MG63 (cell line): Measurements from ENCODE around the gene NFASC. TPM values are rescaled to one million over a fixed set of nuclear protein-coding genes. Genes with fewer than 3 reads are reported as not detected.

ENCODE experiments used
- DNase-seq: peaks from one replicate; pipeline ENCODE4 v3.0.0-alpha.2; 2020
- H3K27me3 ChIP-seq: fragments of 250-450 bp; sonication (Bioruptor Pico); 2 replicates; pipeline ENCODE4 v1.5.1; 2020; ENCODE audit warnings: mild to moderate bottlenecking, moderate library complexity
- H3K36me3 ChIP-seq: fragments of 250-450 bp; sonication (Bioruptor Pico); 2 replicates; pipeline ENCODE4 v1.5.1; 2020; ENCODE audit warnings: mild to moderate bottlenecking, moderate library complexity
- H3K4me3 ChIP-seq: fragments of 250-450 bp; sonication (Bioruptor Pico); 2 replicates; pipeline ENCODE4 v1.5.1; 2020; ENCODE audit warnings: mild to moderate bottlenecking, moderate library complexity
- H3K9me3 ChIP-seq: fragments of 250-450 bp; sonication (Bioruptor Pico); 2 replicates; pipeline ENCODE4 v1.5.1; 2020; ENCODE audit warnings: mild to moderate bottlenecking, moderate library complexity
- total RNA-seq: library from RNA; depleted of rRNA; stranded (reverse); fragments of >200 nt; shearing (Covaris generic); gene quantifications from 2 replicates; pipeline ENCODE4 v1.2.3, GENCODE V29; 2014; ENCODE audit warnings: low replicate concordance; rRNA removed

Gene NFASC
- 16.8 and 21.7 TPM in 2 replicates for total RNA-seq

DNA sequence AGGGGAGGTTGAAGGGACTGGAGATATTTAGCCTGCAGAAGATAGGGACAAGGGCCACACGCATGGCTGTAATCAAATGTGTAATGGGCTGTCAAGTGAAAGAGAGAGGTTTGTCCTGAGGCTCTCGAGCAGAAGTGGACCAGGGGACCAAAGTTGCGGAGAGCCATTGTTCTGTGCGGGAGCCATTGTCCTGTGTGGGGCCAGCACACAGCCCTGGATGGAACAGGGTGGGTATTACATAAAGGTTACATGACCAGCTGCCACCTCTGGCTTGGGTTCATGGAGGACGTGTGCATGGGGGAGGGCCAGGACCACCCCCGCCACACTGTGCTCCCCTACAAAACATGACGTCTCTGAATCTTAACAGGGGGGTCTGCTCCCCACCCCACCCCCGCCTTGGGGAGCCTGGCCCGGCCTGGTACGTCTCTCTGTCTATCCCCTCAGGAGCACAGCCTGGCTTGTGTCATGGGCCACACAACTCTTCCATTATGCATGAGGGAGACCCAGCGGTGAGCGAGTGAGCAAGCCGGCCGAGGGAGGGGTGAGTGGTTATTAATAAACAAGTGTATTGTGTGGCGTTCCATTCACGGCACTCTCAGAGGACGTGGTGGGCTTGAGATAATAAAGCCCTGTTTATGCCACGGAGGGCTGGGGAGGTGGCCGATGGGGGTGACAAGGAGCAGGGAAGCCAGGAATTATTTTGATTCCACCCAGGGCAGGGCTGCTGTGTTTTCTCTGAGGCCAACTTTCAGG lies at the start of gene NFASC:
TSS of gene NFASC (plus strand) at position 703 of the 753 bp plus-strand sequence. CDS start 73,454 bp downstream, outside the sequence.
- Histone ChIP-seq H3K9me3 (no peaks in the 10 kb centered on the region), H3K27me3 (no peaks in the 10 kb centered on the region), H3K4me3 (no peak within 1 kb of the TSS), H3K36me3 (no peaks in the 10 kb centered on the region)
- DNase-seq = no peak

GRCh38 chr1:204821476-204821875 lies 49.2 kb upstream of the NFASC start:
- Histone ChIP-seq H3K27me3 (peaks cover 8% of the 10 kb centered on the region; the same call in 1 of the 2 replicates), H3K9me3 (no peaks in the 10 kb centered on the region), H3K36me3 (no peaks in the 10 kb centered on the region), H3K4me3 (no peak overlapping the region)
- no peak for DNase-seq

DNA sequence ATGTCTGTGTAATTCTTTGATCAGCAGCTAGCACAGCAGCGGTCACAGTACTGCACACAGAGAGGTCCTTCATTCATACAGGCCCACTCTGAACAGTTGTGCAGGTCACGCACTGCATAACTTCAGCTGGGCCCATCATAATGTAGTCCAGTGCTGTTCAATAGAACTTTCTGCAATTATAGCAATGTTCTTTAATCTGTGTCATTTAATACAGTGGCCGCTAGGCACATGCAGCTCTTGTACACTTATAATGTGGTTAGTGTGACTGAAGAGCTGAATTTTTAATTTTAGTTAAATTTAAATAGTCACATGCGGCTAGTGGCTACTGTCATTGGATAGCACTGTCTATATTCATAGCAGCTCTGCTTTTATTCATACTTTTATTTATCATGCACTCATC lies 48.7 kb upstream of the NFASC start:
- Histone ChIP-seq H3K9me3 (no peaks in the 10 kb centered on the region), H3K27me3 (peaks cover 5% of the 10 kb centered on the region; the same call in 1 of the 2 replicates), H3K36me3 (no peaks in the 10 kb centered on the region), H3K4me3 (no peak overlapping the region)
- DNase-seq = no peak

GRCh38 chr1:204826970-204827369 lies 43.7 kb upstream of the NFASC start:
- Histone ChIP-seq H3K36me3 (no peaks in the 10 kb centered on the region), H3K4me3 (no peak overlapping the region), H3K9me3 (no peaks in the 10 kb centered on the region), H3K27me3 (no peaks in the 10 kb centered on the region)
- DNase-seq = no peak

- Histone ChIP-seq H3K36me3 (no peaks in the 10 kb centered on the region), H3K27me3 (no peaks in the 10 kb centered on the region), H3K9me3 (no peaks in the 10 kb centered on the region), H3K4me3 (peak overlapping the region; percentile 53)
- DNase-seq = peak; percentile 80
These were observed 42.3 kb upstream of the NFASC start for GRCh38 chr1:204828352-204828850.

GRCh38 chr1:204829133-204829825 lies 41.4 kb upstream of the NFASC start:
- DNase-seq = peak; percentile 4
- peak overlapping the region; percentile 53 for H3K4me3 ChIP-seq
- H3K27me3 ChIP-seq = no peaks in the 10 kb centered on the region
- no peaks in the 10 kb centered on the region for H3K36me3 ChIP-seq
- no peaks in the 10 kb centered on the region for H3K9me3 ChIP-seq

GRCh38 chr1:204830747-204831146 lies 39.9 kb upstream of the NFASC start:
- H3K4me3 ChIP-seq = no peak overlapping the region
- no peaks in the 10 kb centered on the region; the same call in 1 of the 2 replicates for H3K36me3 ChIP-seq
- H3K9me3 ChIP-seq = no peaks in the 10 kb centered on the region
- no peak for DNase-seq
- no peaks in the 10 kb centered on the region for H3K27me3 ChIP-seq

DNA sequence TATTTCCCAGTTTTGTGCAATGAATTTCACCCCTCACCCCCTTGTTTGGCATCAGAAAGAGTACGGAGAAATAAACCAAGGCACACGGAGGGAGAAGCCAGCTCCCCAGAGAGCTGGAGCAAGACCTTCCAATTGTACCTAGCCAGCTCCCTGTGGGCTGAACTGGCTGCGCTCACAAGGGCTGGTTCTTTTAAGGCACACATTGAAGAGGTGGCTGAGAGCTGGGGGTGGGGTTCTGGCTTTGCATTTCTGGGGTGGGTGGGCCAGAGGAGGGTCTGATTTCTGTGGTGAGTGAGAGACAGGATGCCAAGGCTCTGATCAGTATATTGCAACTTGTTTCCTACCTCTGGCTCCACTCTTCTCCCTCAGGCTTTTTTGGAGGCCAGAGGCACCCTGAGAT lies 39.5 kb upstream of the NFASC start:
- no peak for DNase-seq
- no peaks in the 10 kb centered on the region for H3K9me3 ChIP-seq
- H3K36me3 ChIP-seq = no peaks in the 10 kb centered on the region; the same call in 1 of the 2 replicates
- H3K27me3 ChIP-seq = no peaks in the 10 kb centered on the region
- no peak overlapping the region for H3K4me3 ChIP-seq

GRCh38 chr1:204834336-204834735 lies 36.3 kb upstream of the NFASC start:
- Histone ChIP-seq H3K9me3 (no peaks in the 10 kb centered on the region), H3K4me3 (no peak overlapping the region), H3K36me3 (no peaks in the 10 kb centered on the region; the same call in 1 of the 2 replicates), H3K27me3 (no peaks in the 10 kb centered on the region)
- no peak for DNase-seq

DNA sequence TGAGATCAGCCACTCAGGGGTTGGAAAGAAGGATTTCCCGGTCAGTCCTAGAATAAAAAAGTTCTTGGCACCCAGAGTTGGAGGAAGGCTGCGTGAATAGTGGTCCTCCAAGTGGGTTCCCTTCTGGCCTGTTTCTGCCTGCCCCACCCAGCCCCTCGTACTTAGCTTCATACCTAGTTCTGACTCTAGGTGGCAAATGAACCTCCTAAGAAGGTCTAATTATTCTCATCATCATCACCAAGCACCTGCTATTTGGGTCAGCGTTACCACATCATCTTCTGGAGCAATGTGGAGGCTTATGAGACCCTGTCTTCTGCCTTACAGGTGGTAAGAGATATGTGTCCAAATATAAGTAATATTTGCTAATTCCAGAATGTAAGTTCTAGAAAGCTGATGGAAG lies 35.9 kb upstream of the NFASC start:
- DNase-seq = no peak
- Histone ChIP-seq H3K27me3 (no peaks in the 10 kb centered on the region), H3K9me3 (no peaks in the 10 kb centered on the region), H3K4me3 (no peak overlapping the region), H3K36me3 (no peaks in the 10 kb centered on the region; the same call in 1 of the 2 replicates)

DNA sequence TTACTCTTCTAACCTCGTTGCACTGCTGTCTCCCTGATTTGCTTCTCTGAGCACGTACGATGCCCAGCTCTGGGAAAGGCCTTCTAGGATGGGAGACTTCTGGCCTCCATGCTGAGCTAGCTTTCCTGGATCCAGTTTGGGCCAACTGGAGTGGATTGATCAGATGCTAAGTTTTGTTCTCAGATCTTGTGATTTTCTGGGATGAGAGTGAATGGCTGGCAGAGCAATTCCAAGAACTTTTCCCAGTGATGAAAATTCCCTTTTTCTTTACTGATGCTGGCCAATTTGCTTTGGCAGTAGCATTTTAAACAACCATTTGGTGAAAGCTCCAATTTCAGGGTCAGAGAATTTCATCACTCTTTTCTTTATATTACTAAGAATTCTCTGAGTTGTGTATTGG lies 34.9 kb upstream of the NFASC start:
- Histone ChIP-seq H3K4me3 (no peak overlapping the region), H3K36me3 (no peaks in the 10 kb centered on the region; the same call in 1 of the 2 replicates), H3K27me3 (no peaks in the 10 kb centered on the region), H3K9me3 (no peaks in the 10 kb centered on the region)
- DNase-seq = no peak

DNA sequence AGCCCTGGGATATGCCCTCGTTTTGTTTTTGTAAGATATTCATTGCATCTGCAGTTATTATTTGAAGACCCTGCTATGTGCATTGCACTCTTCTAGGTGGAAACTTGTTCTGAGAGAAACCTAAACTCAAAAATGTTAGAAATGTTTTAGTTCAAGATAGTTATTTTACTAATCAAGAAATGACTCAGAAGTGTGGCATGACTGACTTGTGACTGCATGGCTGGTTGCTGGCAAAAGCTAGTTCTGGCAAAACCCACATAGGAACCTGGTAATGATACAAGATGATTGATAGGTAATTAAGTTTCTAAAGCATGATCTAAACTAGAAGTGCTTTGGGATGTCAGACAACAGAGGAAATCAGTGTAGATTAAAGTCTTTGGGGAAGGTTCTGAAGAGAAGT lies 33.8 kb upstream of the NFASC start:
- peak; percentile 12 for DNase-seq
- H3K27me3 ChIP-seq = no peaks in the 10 kb centered on the region; the same call in 1 of the 2 replicates
- H3K36me3 ChIP-seq = no peaks in the 10 kb centered on the region; the same call in 1 of the 2 replicates
- H3K9me3 ChIP-seq = no peaks in the 10 kb centered on the region
- no peak overlapping the region for H3K4me3 ChIP-seq

DNA sequence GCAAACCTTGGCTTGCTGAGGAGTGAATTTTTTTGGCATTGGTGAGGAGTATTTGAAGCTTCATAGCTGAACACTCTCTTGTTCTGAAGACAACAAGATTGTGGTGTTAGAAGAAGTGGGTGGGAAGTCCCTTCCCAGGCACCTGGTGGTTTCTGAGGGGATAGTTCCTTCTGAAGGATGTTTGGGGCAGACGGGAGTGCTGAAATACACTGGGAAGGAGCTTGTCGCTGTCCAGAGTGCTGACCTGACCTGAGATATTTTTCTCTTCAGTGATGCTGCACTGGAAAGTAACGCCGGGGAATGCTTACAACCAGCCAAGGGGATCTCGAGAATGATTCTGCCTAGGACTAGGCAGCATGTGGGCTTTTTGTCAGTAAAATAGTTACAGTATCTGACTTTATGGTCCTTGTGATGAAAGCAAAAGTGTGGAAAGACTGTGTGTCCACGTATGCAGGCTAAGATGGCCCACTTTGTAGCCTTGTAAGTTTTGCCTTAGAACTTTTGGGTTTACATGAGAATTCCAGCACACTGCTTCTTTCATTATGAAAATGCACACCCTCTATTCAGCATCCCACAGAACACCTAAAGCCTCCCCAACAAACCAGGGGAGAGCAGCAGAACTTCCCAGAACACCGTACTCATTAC lies 33.1 kb upstream of the NFASC start:
- Histone ChIP-seq H3K9me3 (no peaks in the 10 kb centered on the region), H3K4me3 (no peak overlapping the region), H3K36me3 (no peaks in the 10 kb centered on the region; the same call in 1 of the 2 replicates), H3K27me3 (no peaks in the 10 kb centered on the region; the same call in 1 of the 2 replicates)
- DNase-seq = peak; percentile 50

- H3K9me3 ChIP-seq = no peaks in the 10 kb centered on the region
- H3K27me3 ChIP-seq = no peaks in the 10 kb centered on the region; the same call in 1 of the 2 replicates
- H3K4me3 ChIP-seq = no peak overlapping the region
- DNase-seq = no peak
- no peaks in the 10 kb centered on the region; the same call in 1 of the 2 replicates for H3K36me3 ChIP-seq
These were observed 29.3 kb upstream of the NFASC start for GRCh38 chr1:204841316-204841715.

DNA sequence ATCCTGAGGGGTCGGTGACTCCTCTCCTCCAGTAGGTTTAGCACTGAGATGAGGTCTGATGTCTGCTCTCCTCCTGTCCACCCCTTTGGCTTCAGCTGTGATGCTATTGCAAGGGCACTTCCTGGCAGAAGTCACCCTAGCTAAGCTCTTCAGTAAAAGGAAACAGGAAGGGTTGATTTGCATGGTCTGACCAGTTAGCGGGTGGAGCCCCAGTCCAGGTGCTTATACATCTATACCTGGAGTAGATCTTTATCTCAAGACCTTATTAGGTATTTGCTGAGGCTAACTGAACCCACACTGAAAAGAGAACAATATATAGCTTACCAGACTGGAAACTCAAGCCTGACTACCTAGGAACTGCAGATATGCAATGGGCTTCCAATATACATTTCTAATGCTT lies 28.9 kb upstream of the NFASC start:
- Histone ChIP-seq H3K36me3 (no peaks in the 10 kb centered on the region; the same call in 1 of the 2 replicates), H3K27me3 (no peaks in the 10 kb centered on the region; the same call in 1 of the 2 replicates), H3K9me3 (no peaks in the 10 kb centered on the region), H3K4me3 (no peak overlapping the region)
- no peak for DNase-seq

DNA sequence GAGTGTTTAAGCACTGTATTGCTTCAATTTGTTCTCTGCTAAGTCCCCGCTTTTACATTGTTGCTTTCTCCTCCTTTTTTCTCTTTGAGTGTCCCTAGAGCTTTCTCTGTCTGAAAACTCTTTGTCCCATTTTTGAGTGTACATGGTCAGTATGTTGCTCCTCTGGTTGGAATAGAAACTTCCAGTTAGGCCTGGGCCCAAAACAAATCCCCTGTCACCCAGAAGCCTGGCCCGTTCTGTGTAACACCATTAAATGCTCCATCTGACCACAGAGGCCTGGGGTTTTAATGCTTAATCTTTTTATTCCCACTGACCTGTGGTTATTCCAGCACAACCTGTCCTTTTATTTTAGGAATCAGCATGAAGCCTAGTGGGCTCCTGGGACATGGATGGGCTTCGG lies 28.3 kb upstream of the NFASC start:
- no peak for DNase-seq
- Histone ChIP-seq H3K4me3 (no peak overlapping the region), H3K36me3 (no peaks in the 10 kb centered on the region; the same call in 1 of the 2 replicates), H3K27me3 (no peaks in the 10 kb centered on the region; the same call in 1 of the 2 replicates), H3K9me3 (no peaks in the 10 kb centered on the region)

- Histone ChIP-seq H3K4me3 (no peak overlapping the region), H3K27me3 (no peaks in the 10 kb centered on the region; the same call in 1 of the 2 replicates), H3K36me3 (no peaks in the 10 kb centered on the region; the same call in 1 of the 2 replicates), H3K9me3 (no peaks in the 10 kb centered on the region)
- no peak for DNase-seq
These were observed 27.8 kb upstream of the NFASC start for GRCh38 chr1:204842892-204843291.
